Effector memory CD4-positive, alpha-beta T cell (primary cell): ENCODE results near the gene GATAD2B.

Source experiments
- DNase-seq, 3 donors: peaks; one replicate each; pipeline ENCODE4 v3.0.0-alpha.2; 2020
- H3K27ac ChIP-seq: 2 replicates; pipeline ENCODE4 v1.7.0; 2013; ENCODE audit warnings: mild to moderate bottlenecking, low read length, moderate library complexity; ENCODE audit not compliant: insufficient read depth, poor library complexity, severe bottlenecking
- H3K27me3 ChIP-seq: replicated peaks from 2 replicates; pipeline ENCODE4 v1.7.0; 2013; ENCODE audit warnings: mild to moderate bottlenecking, low read length; ENCODE audit not compliant: insufficient read depth, control insufficient read depth, poor library complexity, severe bottlenecking
- H3K36me3 ChIP-seq: 2 replicates; pipeline ENCODE4 v1.7.0; 2013; ENCODE audit warnings: mild to moderate bottlenecking, low read length, moderate library complexity; ENCODE audit not compliant: control insufficient read depth, insufficient read depth
- H3K4me1 ChIP-seq: 2 replicates; pipeline ENCODE4 v1.7.0; 2013; ENCODE audit warnings: low read length, mild to moderate bottlenecking; ENCODE audit not compliant: control insufficient read depth, insufficient read depth, poor library complexity, severe bottlenecking
- H3K4me3 ChIP-seq: 2 replicates; pipeline ENCODE4 v1.7.0; 2013; ENCODE audit warnings: low read length, low read depth, mild to moderate bottlenecking; ENCODE audit not compliant: insufficient read depth, poor library complexity, severe bottlenecking
- H3K9me3 ChIP-seq: 2 replicates; pipeline ENCODE4 v1.7.0; 2013; ENCODE audit warnings: mild to moderate bottlenecking, low read length, moderate library complexity; ENCODE audit not compliant: control insufficient read depth

The GATAD2B gene

DNA sequence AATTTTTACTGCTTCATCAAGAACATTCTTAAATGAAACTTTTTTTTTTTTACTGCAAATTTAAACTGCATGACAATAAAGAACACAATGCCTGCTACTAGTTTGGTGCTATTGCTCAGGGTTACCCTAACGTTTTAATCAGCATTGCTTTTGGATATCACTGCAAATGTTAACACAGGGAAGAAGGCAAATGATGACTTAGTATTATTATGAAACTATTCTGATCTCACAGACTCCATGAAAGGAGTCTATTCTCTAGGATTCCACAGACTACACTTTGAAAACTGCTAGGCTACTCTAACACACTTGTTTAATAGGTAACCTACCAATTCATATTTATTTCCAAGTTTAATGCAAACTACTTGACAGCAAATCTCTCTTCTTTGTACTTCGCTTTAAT, 49.8 kb downstream of the GATAD2B start:
- Histone ChIP-seq H3K4me1 (no peaks in the 10 kb centered on the region), H3K27ac (no peak overlapping the region), H3K4me3 (no peak overlapping the region), H3K9me3 (no peaks in the 10 kb centered on the region), H3K27me3 (no peaks in the 10 kb centered on the region), H3K36me3 (peaks cover 4% of the 10 kb centered on the region)
- no peak for DNase-seq

DNA sequence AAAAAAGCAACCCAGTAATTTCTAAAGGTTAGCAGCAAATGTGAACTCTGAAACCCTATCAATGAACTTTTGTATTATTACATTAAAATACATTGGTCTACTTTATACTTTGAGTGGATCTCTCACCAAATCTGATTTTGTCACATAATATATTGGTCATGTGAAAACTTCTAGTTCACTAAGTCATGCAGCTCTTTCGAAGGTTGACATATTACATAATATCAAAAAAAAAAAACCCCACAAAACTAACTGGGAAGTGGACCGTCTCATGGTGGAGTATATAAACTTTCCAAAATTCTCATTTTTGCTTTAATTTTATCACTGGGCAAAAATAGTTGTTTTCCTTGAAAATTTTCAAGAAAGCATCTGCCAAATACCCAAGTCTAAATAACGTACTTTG, 50.4 kb downstream of the GATAD2B start:
- H3K27ac ChIP-seq, result no peak overlapping the region
- H3K4me1 ChIP-seq, result no peaks in the 10 kb centered on the region
- H3K4me3 ChIP-seq, result no peak overlapping the region
- no peaks in the 10 kb centered on the region for H3K27me3 ChIP-seq
- peaks cover 4% of the 10 kb centered on the region for H3K36me3 ChIP-seq
- no peaks in the 10 kb centered on the region for H3K9me3 ChIP-seq
- no peak for DNase-seq

DNA sequence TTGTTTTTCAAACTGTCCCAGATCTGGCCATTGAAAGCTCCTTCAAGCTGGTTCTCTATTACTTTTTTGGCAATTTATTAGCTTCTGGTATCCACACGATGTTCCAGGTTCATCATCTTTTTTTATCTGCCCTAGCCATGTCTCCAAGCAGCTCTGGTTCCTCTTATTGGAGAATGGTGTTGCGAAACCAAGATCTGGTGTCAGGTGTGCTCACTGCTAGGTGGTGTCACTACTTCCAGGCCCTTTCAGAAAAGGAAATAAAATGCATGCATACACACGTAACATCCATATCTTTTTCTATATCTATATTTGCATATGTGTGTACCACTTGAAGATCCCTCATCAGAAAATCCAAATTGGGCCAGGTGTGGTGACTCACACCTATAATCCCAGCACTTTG, 53.3 kb downstream of the GATAD2B start:
- Histone ChIP-seq H3K27me3 (no peaks in the 10 kb centered on the region), H3K4me3 (no peak overlapping the region), H3K4me1 (no peaks in the 10 kb centered on the region), H3K27ac (no peak overlapping the region), H3K36me3 (peaks cover 4% of the 10 kb centered on the region), H3K9me3 (no peaks in the 10 kb centered on the region)
- no peak for DNase-seq

DNA sequence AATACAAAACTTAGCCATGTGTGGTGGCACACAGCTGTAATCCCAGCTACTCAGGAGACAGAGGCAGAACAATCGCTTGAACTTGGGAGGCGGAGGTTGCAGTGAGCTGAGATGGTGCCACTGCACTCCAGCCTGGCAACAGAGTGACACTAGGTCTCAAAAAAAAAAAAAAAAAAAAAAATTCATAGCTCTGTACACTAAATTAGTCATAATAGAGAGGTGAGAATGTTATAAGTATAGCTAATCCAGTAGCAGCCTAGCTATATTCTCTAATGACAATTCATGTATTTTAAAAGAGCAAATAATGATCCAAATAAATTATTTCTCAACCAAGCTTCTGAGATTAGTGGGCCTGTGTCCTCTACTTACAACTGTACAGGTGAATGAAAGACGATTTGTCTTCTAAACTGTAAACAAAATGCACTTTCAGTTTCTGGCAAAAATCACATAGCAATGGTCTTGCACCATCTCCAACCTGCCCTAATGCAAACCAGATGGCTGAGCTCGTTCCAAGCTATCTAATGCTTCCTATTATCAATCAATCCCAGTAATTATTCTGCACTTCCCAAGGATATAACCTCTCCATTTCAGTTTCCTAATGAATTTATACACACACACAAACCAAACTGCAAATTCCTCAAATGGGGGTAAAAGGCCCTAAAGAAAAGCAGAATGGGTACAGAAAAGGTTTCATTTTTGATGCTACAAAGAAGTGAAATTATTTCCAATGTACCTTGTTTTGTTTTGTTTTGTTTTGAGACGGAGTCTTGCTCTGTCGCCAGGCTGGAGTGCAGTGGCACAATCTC, 56.5 kb downstream of the GATAD2B start:
- Histone ChIP-seq H3K27ac (no peak overlapping the region), H3K4me3 (no peak overlapping the region), H3K4me1 (no peaks in the 10 kb centered on the region), H3K9me3 (no peaks in the 10 kb centered on the region), H3K27me3 (no peaks in the 10 kb centered on the region), H3K36me3 (no peaks in the 10 kb centered on the region)
- no peak for DNase-seq

DNA sequence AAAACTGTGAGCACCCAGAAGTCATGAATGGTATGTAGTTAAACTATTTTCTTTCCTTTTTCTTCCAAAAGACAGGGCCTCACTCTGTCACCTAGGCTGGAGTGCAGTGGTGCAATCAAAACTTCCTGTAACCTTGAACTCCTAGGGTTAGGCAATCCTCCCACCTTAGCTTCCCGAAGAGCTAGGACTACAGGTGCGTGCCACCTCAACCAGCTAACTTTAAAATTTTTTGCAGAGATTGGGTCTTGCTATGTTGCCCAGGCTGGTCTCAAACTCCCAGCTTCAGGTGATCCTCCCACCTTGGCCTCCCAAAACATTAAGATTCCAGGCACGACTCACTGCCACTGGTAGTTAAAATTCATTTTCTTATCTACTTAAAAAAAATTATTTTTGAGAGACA, 62.5 kb downstream of the GATAD2B start:
- no peak overlapping the region for H3K27ac ChIP-seq
- H3K36me3 ChIP-seq, result no peaks in the 10 kb centered on the region
- no peaks in the 10 kb centered on the region for H3K9me3 ChIP-seq
- DNase-seq, result no peak
- no peaks in the 10 kb centered on the region for H3K4me1 ChIP-seq
- no peaks in the 10 kb centered on the region for H3K27me3 ChIP-seq
- H3K4me3 ChIP-seq, result no peak overlapping the region

DNA sequence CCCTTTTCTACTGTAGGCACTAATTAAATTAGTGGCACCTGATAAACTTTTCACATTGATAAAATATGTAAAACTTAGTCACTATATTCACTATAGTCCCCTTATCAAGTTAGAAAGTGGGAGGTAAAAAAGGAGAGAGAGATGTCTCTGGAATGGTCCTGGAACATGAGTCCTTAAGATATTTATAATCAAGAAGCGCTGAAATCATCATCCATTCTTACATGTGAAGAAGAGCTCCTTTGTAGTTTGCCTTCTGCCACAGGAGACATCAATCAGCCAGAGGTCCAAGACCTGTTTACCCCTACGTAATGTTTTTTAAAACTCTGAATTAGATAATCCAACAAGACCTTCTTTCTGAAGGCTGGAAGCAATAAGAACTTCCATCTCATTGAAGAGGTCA, 65.3 kb downstream of the GATAD2B start:
- Histone ChIP-seq H3K27me3 (no peaks in the 10 kb centered on the region), H3K27ac (no peak overlapping the region), H3K36me3 (no peaks in the 10 kb centered on the region), H3K4me1 (no peaks in the 10 kb centered on the region), H3K4me3 (no peak overlapping the region), H3K9me3 (no peaks in the 10 kb centered on the region)
- no peak for DNase-seq

DNA sequence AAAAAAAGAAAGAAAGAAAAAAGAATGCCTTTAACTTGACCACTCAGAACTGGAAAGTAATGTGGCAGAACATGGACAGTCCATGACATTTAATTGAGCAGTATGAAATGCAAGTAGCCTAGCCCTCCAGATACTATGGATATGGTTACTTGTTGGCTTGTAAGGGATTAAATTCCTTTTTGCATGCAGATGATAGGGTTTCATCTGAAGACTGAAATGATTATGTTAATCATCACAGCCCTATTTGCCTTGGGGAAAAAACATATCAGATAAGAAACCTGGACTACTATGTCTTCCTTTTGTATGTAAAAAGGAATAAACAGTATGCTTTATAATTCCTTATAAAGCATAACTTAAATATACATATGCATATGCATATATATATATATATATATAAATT, 66.0 kb downstream of the GATAD2B start:
- H3K4me3 ChIP-seq, result no peak overlapping the region
- H3K4me1 ChIP-seq, result no peaks in the 10 kb centered on the region
- H3K9me3 ChIP-seq, result no peaks in the 10 kb centered on the region
- H3K27me3 ChIP-seq, result no peaks in the 10 kb centered on the region
- H3K36me3 ChIP-seq, result no peaks in the 10 kb centered on the region
- no peak for DNase-seq
- no peak overlapping the region for H3K27ac ChIP-seq

DNA sequence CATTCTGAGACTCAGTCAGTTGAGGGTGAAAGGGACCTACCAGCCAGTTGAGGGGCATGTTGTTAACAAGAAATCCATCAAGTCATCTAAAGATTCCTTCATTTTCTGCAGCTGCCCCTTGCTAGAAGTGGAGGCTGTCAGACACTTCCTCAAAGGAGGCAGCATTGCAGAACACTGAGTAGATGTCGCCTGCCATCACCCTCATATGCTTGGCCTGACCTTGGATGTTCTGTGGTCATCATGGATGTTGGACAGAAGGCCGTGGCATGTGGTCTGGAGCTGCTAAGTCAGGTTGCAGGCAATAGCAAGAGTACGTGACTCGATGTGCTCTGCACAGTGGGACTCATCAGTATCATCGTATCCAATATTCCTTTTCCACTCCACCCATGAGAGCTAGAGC, 70.6 kb downstream of the GATAD2B start:
- H3K27ac ChIP-seq, result no peak overlapping the region
- DNase-seq, result no peak
- H3K9me3 ChIP-seq, result no peaks in the 10 kb centered on the region
- no peaks in the 10 kb centered on the region for H3K27me3 ChIP-seq
- H3K36me3 ChIP-seq, result no peaks in the 10 kb centered on the region
- H3K4me3 ChIP-seq, result no peak overlapping the region
- H3K4me1 ChIP-seq, result no peaks in the 10 kb centered on the region

DNA sequence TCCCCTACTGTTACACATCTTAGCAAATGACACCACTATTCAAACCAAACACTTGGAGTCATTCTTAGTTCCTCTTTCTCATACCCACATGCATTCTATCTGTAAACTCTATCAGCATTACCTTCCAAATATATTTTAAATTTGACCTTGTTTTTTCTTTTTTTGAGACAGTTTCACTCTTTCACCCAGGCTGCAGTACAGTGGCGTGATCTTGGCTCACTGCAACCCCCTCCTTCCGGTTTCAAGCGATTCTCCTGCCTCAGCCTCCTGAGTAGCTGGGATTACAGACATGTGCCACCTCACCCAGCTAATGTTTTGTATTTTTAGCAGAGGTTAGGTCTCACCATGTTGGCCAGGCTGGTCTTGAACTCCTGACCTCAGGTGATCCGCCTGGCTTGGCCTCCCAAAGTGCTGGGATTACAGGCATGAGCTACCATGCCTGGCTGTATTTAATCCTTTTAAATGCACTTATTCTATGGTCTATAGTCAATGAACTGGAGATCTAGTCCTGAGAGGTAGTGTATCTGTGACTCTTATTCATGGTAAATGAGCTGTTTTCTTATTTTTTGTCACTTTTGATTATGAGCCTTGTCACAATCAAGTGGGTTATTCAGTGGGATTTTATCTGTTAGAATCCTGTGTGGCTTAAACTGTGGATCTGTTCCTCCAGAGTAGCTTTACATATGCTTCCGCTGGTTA, 73.1 kb downstream of the GATAD2B start:
- no peak for DNase-seq

DNA sequence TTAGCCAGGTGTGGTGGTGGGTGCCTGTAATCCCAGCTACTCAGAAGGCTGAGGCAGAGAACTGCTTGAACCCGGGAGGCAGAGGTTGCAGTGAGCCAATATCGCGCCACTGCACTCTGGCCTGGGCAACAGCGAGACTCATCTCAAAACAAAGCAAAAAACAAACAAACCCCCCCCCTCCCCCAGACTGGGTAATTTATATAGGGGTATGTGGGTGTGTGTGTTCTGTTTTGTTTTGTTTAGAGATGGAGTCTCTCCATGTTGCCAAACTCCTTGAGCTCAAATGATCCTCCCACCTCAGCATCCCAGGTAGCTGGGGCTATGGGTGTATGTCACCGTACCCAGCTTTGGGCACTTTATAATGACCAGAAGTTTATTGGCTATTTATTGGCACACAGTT, 74.0 kb downstream of the GATAD2B start:
- H3K27ac ChIP-seq, result no peak overlapping the region
- DNase-seq, result no peak
- no peaks in the 10 kb centered on the region for H3K36me3 ChIP-seq
- H3K27me3 ChIP-seq, result no peaks in the 10 kb centered on the region
- H3K4me3 ChIP-seq, result no peak overlapping the region
- no peaks in the 10 kb centered on the region for H3K4me1 ChIP-seq
- no peaks in the 10 kb centered on the region for H3K9me3 ChIP-seq

More for the DNA sequence above, 73.1 kb downstream of the GATAD2B start:
- no peaks in the 10 kb centered on the region for H3K27me3 ChIP-seq
- no peak overlapping the region for H3K4me3 ChIP-seq
- H3K4me1 ChIP-seq, result no peaks in the 10 kb centered on the region
- H3K9me3 ChIP-seq, result no peaks in the 10 kb centered on the region
- H3K36me3 ChIP-seq, result no peaks in the 10 kb centered on the region
- no peak overlapping the region for H3K27ac ChIP-seq
